IMR-90 (cell line): ENCODE data around the gene GLRX5.

Experiments
- FOS ChIP-seq: fragments of 150-350 bp; IDR thresholded peaks from 2 replicates; pipeline ENCODE4 v1.6.1; 2016; ENCODE audit warnings: low read depth, low read length
- MAFK ChIP-seq: IDR thresholded peaks from 2 replicates; pipeline ENCODE4 v1.6.1; 2012; ENCODE audit warnings: low read depth, low read length, improper control_type of control experiment
- POLR2A ChIP-seq: IDR thresholded peaks from 2 replicates; pipeline ENCODE4 v1.6.1; 2012; ENCODE audit warnings: mild to moderate bottlenecking, low read depth, low read length
- TF ChIP-seq, protein P1 (sequence below): conservative IDR thresholded peaks from 2 replicates; pipeline ENCODE4 v1.5.1; 2012; ENCODE audit warnings: mild to moderate bottlenecking, low read depth, low read length, improper control_type of control experiment

DNA sequence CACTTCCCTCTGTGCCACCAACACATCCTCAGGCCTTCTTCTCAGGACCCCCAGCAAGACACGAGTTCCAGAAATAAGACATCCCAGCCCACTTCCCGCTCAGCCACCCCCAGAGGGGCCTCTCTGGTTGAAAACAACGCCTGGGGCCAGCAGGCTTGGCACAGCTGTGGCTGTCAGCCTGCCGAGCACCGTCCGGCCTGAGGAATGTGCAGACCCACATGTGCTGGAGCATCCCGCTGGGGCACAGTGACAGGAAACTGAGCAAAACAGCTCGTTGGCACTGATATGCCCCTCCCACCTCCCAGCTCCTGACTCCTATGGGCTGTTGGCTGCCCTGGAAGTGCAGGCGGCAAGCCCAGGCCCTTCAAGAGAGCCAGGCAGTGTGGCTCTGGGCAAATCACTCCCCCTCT is 19.8 kb upstream of the GLRX5 start:
- TF ChIP-seq, protein P1, sequence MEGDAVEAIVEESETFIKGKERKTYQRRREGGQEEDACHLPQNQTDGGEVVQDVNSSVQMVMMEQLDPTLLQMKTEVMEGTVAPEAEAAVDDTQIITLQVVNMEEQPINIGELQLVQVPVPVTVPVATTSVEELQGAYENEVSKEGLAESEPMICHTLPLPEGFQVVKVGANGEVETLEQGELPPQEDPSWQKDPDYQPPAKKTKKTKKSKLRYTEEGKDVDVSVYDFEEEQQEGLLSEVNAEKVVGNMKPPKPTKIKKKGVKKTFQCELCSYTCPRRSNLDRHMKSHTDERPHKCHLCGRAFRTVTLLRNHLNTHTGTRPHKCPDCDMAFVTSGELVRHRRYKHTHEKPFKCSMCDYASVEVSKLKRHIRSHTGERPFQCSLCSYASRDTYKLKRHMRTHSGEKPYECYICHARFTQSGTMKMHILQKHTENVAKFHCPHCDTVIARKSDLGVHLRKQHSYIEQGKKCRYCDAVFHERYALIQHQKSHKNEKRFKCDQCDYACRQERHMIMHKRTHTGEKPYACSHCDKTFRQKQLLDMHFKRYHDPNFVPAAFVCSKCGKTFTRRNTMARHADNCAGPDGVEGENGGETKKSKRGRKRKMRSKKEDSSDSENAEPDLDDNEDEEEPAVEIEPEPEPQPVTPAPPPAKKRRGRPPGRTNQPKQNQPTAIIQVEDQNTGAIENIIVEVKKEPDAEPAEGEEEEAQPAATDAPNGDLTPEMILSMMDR, result no peak
- TF ChIP-seq POLR2A (no peak), MAFK (no peak), FOS (no peak)
